OCI-LY1 (cell line): ENCODE results near the gene SYNGAP1.

Source experiments
- EZH2 ChIP-seq: fragments of 200-600 bp; sonication (generic), shearing (Covaris generic); IDR thresholded peaks from 2 replicates; pipeline ENCODE4 v1.8.0; 2017; ENCODE audit warnings: borderline replicate concordance, mixed run types, mild to moderate bottlenecking, antibody characterized with exemption, low read length, moderate library complexity, mixed read lengths
- TF ChIP-seq, protein P1 (sequence below): fragments of 200-600 bp; sonication (generic), shearing (Covaris generic); IDR thresholded peaks from 2 replicates; pipeline ENCODE4 v1.5.1; 2017; ENCODE audit warnings: mild to moderate bottlenecking, antibody characterized with exemption, low read length, moderate library complexity, mixed read lengths

DNA sequence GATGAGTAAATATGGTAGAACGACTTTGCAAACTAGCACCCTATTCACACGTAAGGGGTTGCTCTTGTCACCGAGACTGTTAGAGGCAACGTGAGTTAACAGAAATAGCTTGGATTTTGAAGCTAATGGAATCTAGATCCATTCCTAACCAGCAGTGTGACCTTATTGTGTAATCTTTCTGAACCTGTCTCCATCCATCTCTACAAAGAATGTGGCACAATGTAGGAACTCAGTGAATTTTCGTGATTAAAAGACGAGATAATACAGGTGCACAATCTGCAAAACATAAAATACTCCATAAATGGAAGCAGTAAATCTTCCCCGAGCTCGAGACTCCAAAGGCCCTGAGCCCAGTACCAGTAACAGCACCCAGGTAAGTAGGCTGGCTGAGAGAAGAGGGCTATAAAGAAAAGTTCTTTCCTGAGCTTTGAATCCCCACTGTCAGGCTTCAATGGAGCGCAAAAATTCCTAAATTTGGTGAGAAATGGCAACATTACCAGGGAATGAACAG lies 29.0 kb upstream of the SYNGAP1 start:
- TF ChIP-seq, protein P1, sequence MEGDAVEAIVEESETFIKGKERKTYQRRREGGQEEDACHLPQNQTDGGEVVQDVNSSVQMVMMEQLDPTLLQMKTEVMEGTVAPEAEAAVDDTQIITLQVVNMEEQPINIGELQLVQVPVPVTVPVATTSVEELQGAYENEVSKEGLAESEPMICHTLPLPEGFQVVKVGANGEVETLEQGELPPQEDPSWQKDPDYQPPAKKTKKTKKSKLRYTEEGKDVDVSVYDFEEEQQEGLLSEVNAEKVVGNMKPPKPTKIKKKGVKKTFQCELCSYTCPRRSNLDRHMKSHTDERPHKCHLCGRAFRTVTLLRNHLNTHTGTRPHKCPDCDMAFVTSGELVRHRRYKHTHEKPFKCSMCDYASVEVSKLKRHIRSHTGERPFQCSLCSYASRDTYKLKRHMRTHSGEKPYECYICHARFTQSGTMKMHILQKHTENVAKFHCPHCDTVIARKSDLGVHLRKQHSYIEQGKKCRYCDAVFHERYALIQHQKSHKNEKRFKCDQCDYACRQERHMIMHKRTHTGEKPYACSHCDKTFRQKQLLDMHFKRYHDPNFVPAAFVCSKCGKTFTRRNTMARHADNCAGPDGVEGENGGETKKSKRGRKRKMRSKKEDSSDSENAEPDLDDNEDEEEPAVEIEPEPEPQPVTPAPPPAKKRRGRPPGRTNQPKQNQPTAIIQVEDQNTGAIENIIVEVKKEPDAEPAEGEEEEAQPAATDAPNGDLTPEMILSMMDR: no peak
- TF ChIP-seq EZH2: no peak
